ENCODE measurements around the gene CES2. TPM values are rescaled to one million over a fixed set of nuclear protein-coding genes. Genes with fewer than 3 reads are reported as not detected.
"Not testable (repeated sequence)": the region's sequence is repeated elsewhere in the genome, so short reads cannot be mapped to it uniquely, and the experiment has no call there.

The CES2 gene
- total RNA-seq, 2 experiments from 2014 or later, result 45.4 to 46.4 TPM

- H3K36me3 Mint-ChIP-seq; POLR2A ChIA-PET; H3K27ac Mint-ChIP-seq; H3K9me3 Mint-ChIP-seq; ATAC-seq (ENCODE audit: low read depth); H3K27me3 Mint-ChIP-seq; H3K4me3 Mint-ChIP-seq; DNase-seq: not testable (repeated sequence)
- peaks cover 15% of the 10 kb centered on the region for H3K4me1 Mint-ChIP-seq
These were observed 38.6 kb upstream of the CES2 start for GRCh38 chr16:66896682-66897081.

GRCh38 chr16:66898207-66898606, 37.1 kb upstream of the CES2 start:
- H3K27ac Mint-ChIP-seq, result no peak overlapping the region
- peaks cover 7% of the 10 kb centered on the region for H3K4me1 Mint-ChIP-seq
- no peaks in the 10 kb centered on the region for H3K9me3 Mint-ChIP-seq
- H3K4me3 Mint-ChIP-seq, result no peak overlapping the region
- POLR2A ChIA-PET, result no interaction called here
- no peak for DNase-seq
- H3K27me3 Mint-ChIP-seq, result peaks cover 3% of the 10 kb centered on the region
- no peaks in the 10 kb centered on the region for H3K36me3 Mint-ChIP-seq
- ATAC-seq (ENCODE audit: low read depth), result no peak

GRCh38 chr16:66898933-66899309, 36.4 kb upstream of the CES2 start:
- POLR2A ChIA-PET, result no interaction called here
- Mint-ChIP-seq H3K27ac (peak overlapping the region; percentile 27), H3K27me3 (peaks cover 3% of the 10 kb centered on the region), H3K4me1 (peaks cover 6% of the 10 kb centered on the region), H3K4me3 (no peak overlapping the region), H3K36me3 (no peaks in the 10 kb centered on the region), H3K9me3 (no peaks in the 10 kb centered on the region)
- ATAC-seq (ENCODE audit: low read depth), result no peak
- DNase-seq, result no peak

GRCh38 chr16:66899310-66899944, 35.9 kb upstream of the CES2 start:
- no peaks in the 10 kb centered on the region for H3K9me3 Mint-ChIP-seq
- no peak overlapping the region for H3K27ac Mint-ChIP-seq
- H3K36me3 Mint-ChIP-seq, result no peaks in the 10 kb centered on the region
- DNase-seq (no peak), ATAC-seq (ENCODE audit: low read depth) (no peak)
- H3K4me3 Mint-ChIP-seq, result no peak overlapping the region
- H3K4me1 Mint-ChIP-seq, result peaks cover 5% of the 10 kb centered on the region
- POLR2A ChIA-PET, result no interaction called here
- peaks cover 3% of the 10 kb centered on the region for H3K27me3 Mint-ChIP-seq

GRCh38 chr16:66899945-66900710, 35.2 kb upstream of the CES2 start:
- H3K36me3 Mint-ChIP-seq, result no peaks in the 10 kb centered on the region
- no peak overlapping the region for H3K4me3 Mint-ChIP-seq
- no peaks in the 10 kb centered on the region for H3K9me3 Mint-ChIP-seq
- H3K27me3 Mint-ChIP-seq, result peaks cover 3% of the 10 kb centered on the region
- DNase-seq (no peak), ATAC-seq (ENCODE audit: low read depth) (no peak)
- H3K27ac Mint-ChIP-seq, result no peak overlapping the region
- POLR2A ChIA-PET, result no interaction called here
- peaks cover 4% of the 10 kb centered on the region for H3K4me1 Mint-ChIP-seq

- no peak for DNase-seq
- Mint-ChIP-seq H3K36me3 (no peaks in the 10 kb centered on the region), H3K4me1 (peaks cover 6% of the 10 kb centered on the region), H3K9me3 (no peaks in the 10 kb centered on the region), H3K27me3 (peaks cover 3% of the 10 kb centered on the region), H3K27ac (no peak overlapping the region), H3K4me3 (no peak overlapping the region)
- no peak for ATAC-seq (ENCODE audit: low read depth)
- POLR2A ChIA-PET, result no interaction called here
These were observed 34.4 kb upstream of the CES2 start for GRCh38 chr16:66900721-66901441.

GRCh38 chr16:66901626-66902025, 33.7 kb upstream of the CES2 start:
- no peak overlapping the region for H3K4me3 Mint-ChIP-seq
- no peaks in the 10 kb centered on the region for H3K9me3 Mint-ChIP-seq
- peaks cover 3% of the 10 kb centered on the region for H3K27me3 Mint-ChIP-seq
- no peak for DNase-seq
- H3K27ac Mint-ChIP-seq, result no peak overlapping the region
- ATAC-seq (ENCODE audit: low read depth), result no peak
- POLR2A ChIA-PET, result no interaction called here
- H3K36me3 Mint-ChIP-seq, result no peaks in the 10 kb centered on the region
- H3K4me1 Mint-ChIP-seq, result peaks cover 11% of the 10 kb centered on the region

- no peaks in the 10 kb centered on the region for H3K36me3 Mint-ChIP-seq
- no peaks in the 10 kb centered on the region for H3K9me3 Mint-ChIP-seq
- peaks cover 11% of the 10 kb centered on the region for H3K4me1 Mint-ChIP-seq
- no peak for DNase-seq
- peaks cover 3% of the 10 kb centered on the region for H3K27me3 Mint-ChIP-seq
- POLR2A ChIA-PET, result no interaction called here
- ATAC-seq (ENCODE audit: low read depth), result no peak
- H3K4me3 Mint-ChIP-seq, result no peak overlapping the region
- no peak overlapping the region for H3K27ac Mint-ChIP-seq
These were observed 32.4 kb upstream of the CES2 start for GRCh38 chr16:66902648-66903543.

- peaks cover 10% of the 10 kb centered on the region for H3K4me1 Mint-ChIP-seq
- POLR2A ChIA-PET, result no interaction called here
- no peaks in the 10 kb centered on the region for H3K9me3 Mint-ChIP-seq
- no peaks in the 10 kb centered on the region for H3K36me3 Mint-ChIP-seq
- H3K4me3 Mint-ChIP-seq, result no peak overlapping the region
- ATAC-seq (ENCODE audit: low read depth) (no peak), DNase-seq (no peak)
- no peak overlapping the region for H3K27ac Mint-ChIP-seq
- H3K27me3 Mint-ChIP-seq, result peaks cover 1% of the 10 kb centered on the region
These were observed 31.5 kb upstream of the CES2 start for GRCh38 chr16:66903544-66904427.

GRCh38 chr16:66904428-66904845, 30.9 kb upstream of the CES2 start:
- POLR2A ChIA-PET, result no interaction called here
- Mint-ChIP-seq H3K4me3 (no peak overlapping the region), H3K36me3 (no peaks in the 10 kb centered on the region), H3K9me3 (no peaks in the 10 kb centered on the region), H3K4me1 (peaks cover 9% of the 10 kb centered on the region), H3K27me3 (no peaks in the 10 kb centered on the region), H3K27ac (no peak overlapping the region)
- no peak for ATAC-seq (ENCODE audit: low read depth)
- DNase-seq, result no peak

- Mint-ChIP-seq H3K4me3 (no peak overlapping the region), H3K27ac (no peak overlapping the region), H3K9me3 (no peaks in the 10 kb centered on the region), H3K27me3 (no peaks in the 10 kb centered on the region), H3K4me1 (peaks cover 7% of the 10 kb centered on the region), H3K36me3 (no peaks in the 10 kb centered on the region)
- ATAC-seq (ENCODE audit: low read depth) (no peak), DNase-seq (no peak)
- POLR2A ChIA-PET, result interaction anchor here (1.3 kb wide), 1 partner anchor 13 kb away, joined by 5 read pairs; no protein-coding TSS in a partner anchor
These were observed 30.3 kb upstream of the CES2 start for GRCh38 chr16:66904846-66905632.

All from activated naive CD8-positive, alpha-beta T cell treated with anti-CD3 and anti-CD28 coated beads, Interleukin-2, amount 10 ng/mL, durations not matched to agents 7 days and 5 days (primary cell).